ENCODE measurements around the gene KRT74. TPM values are rescaled to one million over a fixed set of nuclear protein-coding genes. Genes with fewer than 3 reads are reported as not detected.

KRT74 gene
- total RNA-seq, 1 experiment from 2014 or later = not detected

DNA sequence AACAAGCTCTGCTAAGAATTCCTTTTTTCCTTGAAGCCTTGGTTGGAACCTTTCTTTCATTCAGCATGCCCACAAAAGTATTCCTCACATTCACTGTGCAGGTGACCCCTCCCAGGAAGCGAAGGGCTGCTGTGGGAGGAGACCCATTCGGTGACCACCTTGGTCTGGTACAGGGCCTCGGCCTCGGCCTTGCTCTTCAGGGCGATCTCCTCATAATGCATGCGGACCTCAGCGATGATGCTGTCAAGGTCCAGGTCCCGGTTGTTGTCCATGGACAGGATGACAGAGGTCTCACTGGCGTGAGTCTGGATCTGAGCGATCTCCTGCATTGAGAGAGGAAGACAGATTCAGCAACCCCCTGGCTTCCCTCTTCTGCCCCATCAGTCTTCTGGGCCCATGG, 3.1 kb downstream of the KRT74 start:
- no TSS peak for BruUV-seq (replicated peaks)
- TF ChIP-seq, protein P1, sequence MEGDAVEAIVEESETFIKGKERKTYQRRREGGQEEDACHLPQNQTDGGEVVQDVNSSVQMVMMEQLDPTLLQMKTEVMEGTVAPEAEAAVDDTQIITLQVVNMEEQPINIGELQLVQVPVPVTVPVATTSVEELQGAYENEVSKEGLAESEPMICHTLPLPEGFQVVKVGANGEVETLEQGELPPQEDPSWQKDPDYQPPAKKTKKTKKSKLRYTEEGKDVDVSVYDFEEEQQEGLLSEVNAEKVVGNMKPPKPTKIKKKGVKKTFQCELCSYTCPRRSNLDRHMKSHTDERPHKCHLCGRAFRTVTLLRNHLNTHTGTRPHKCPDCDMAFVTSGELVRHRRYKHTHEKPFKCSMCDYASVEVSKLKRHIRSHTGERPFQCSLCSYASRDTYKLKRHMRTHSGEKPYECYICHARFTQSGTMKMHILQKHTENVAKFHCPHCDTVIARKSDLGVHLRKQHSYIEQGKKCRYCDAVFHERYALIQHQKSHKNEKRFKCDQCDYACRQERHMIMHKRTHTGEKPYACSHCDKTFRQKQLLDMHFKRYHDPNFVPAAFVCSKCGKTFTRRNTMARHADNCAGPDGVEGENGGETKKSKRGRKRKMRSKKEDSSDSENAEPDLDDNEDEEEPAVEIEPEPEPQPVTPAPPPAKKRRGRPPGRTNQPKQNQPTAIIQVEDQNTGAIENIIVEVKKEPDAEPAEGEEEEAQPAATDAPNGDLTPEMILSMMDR (IDR thresholded peaks at IDR 0.05; ENCODE audit: unreplicated experiment) = no peak
- H3K27me3 Mint-ChIP-seq (ENCODE audit: unreplicated experiment) = peaks cover 82% of the 10 kb centered on the region
- H3K27ac Mint-ChIP-seq (ENCODE audit: unreplicated experiment) = no peak overlapping the region
- H3K9me3 Mint-ChIP-seq (ENCODE audit: low read depth, unreplicated experiment) = no peaks in the 10 kb centered on the region
- intact Hi-C loops (cut with micrococcal nuclease; ENCODE audit: unreplicated experiment) = no loop called here
- DNase-seq = no peak
- no peaks in the 10 kb centered on the region for H3K36me3 Mint-ChIP-seq (ENCODE audit: insufficient read depth, unreplicated experiment)
- H3K4me1 Mint-ChIP-seq (ENCODE audit: low read depth, unreplicated experiment) = no peaks in the 10 kb centered on the region
- CTCF ChIA-PET = no interaction called here
- no peak overlapping the region for H3K4me3 Mint-ChIP-seq (ENCODE audit: low read depth, unreplicated experiment)

DNA sequence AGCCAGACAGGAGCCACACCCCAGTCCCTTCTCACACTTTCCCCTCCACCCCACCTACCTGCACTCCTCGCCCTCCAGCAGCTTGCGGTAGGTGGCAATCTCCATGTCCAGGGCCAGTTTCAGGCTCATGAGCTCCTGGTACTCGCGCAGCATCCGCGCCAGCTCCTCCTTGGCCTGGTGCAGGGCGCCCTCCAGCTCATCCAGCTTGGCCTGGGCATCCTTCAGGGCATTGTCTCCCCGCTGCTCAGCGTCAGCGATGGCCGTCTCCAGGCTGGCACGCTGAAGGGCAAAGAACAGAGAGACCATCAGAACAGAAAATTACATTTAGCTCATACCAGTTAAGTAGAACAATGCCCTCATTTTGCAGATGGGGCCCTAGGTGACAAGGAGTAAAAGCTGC, 5.5 kb downstream of the KRT74 start:
- CTCF ChIA-PET = no interaction called here
- Mint-ChIP-seq H3K36me3 (ENCODE audit: insufficient read depth, unreplicated experiment) (no peaks in the 10 kb centered on the region), H3K4me3 (ENCODE audit: low read depth, unreplicated experiment) (no peak overlapping the region), H3K27me3 (ENCODE audit: unreplicated experiment) (peaks cover 95% of the 10 kb centered on the region), H3K27ac (ENCODE audit: unreplicated experiment) (no peak overlapping the region), H3K9me3 (ENCODE audit: low read depth, unreplicated experiment) (no peaks in the 10 kb centered on the region), H3K4me1 (ENCODE audit: low read depth, unreplicated experiment) (no peaks in the 10 kb centered on the region)
- intact Hi-C loops (cut with micrococcal nuclease; ENCODE audit: unreplicated experiment) = no loop called here
- no peak for DNase-seq
- no TSS peak for BruUV-seq (replicated peaks)
- TF ChIP-seq, protein P1 (IDR thresholded peaks at IDR 0.05; ENCODE audit: unreplicated experiment) = no peak

DNA sequence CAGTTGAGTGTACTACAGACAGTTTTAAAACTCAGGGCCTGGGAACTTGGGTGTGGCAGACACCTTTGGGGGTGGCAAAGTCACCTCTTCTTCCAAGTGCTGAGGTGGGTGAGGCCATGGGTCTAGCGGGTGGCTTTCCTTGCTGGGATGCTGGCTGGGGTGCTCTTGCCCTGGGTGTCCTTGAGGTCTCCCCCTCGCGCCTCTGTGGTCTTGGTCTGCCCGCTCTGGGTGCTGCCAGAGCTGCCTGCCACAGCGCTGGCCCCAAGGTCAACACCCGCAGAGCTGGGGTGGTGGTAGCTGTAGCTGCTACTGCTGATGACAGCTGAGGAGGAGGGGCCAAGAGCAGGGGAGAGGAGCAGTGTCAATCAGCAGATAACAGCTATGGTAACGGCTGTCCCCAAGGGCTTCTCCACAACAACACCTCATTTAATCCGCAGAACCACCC, 6.8 kb downstream of the KRT74 start:
- H3K9me3 Mint-ChIP-seq (ENCODE audit: low read depth, unreplicated experiment) = no peaks in the 10 kb centered on the region
- no peak overlapping the region for H3K4me3 Mint-ChIP-seq (ENCODE audit: low read depth, unreplicated experiment)
- H3K36me3 Mint-ChIP-seq (ENCODE audit: insufficient read depth, unreplicated experiment) = no peaks in the 10 kb centered on the region
- peaks cover 84% of the 10 kb centered on the region for H3K27me3 Mint-ChIP-seq (ENCODE audit: unreplicated experiment)
- no peak overlapping the region for H3K27ac Mint-ChIP-seq (ENCODE audit: unreplicated experiment)
- H3K4me1 Mint-ChIP-seq (ENCODE audit: low read depth, unreplicated experiment) = no peaks in the 10 kb centered on the region
- no TSS peak for BruUV-seq (replicated peaks)
- DNase-seq = no peak
- intact Hi-C loops (cut with micrococcal nuclease; ENCODE audit: unreplicated experiment) = no loop called here
- TF ChIP-seq, protein P1 (IDR thresholded peaks at IDR 0.05; ENCODE audit: unreplicated experiment) = no peak
- CTCF ChIA-PET = no interaction called here

DNA sequence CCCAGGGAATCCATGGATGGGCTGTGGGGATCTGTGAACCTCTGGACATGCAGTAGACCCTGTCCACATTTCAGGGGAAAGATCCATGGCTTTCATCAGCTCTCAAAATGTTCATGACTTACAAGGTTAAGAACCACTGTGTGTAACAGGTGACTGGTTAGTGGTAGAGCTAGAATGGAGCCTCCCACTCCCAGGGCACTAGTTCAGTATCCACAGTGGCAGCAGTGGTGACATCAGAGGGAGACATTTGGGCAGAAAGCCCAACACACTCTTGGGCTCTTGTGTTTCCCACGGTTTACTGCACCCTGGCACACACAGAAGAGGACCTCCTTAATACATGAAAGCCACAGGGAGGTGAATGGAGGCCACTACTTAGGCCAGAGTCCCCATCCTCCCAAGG, 9.1 kb downstream of the KRT74 start:
- Mint-ChIP-seq H3K9me3 (ENCODE audit: low read depth, unreplicated experiment) (no peaks in the 10 kb centered on the region), H3K4me1 (ENCODE audit: low read depth, unreplicated experiment) (no peaks in the 10 kb centered on the region), H3K27ac (ENCODE audit: unreplicated experiment) (no peak overlapping the region), H3K27me3 (ENCODE audit: unreplicated experiment) (peaks cover 84% of the 10 kb centered on the region), H3K4me3 (ENCODE audit: low read depth, unreplicated experiment) (no peak overlapping the region), H3K36me3 (ENCODE audit: insufficient read depth, unreplicated experiment) (no peaks in the 10 kb centered on the region)
- TF ChIP-seq, protein P1 (IDR thresholded peaks at IDR 0.05; ENCODE audit: unreplicated experiment) = no peak
- BruUV-seq (replicated peaks) = no TSS peak
- no peak for DNase-seq
- intact Hi-C loops (cut with micrococcal nuclease; ENCODE audit: unreplicated experiment) = no loop called here
- CTCF ChIA-PET = no interaction called here

All from Calu3 (cell line).